Measurements from ENCODE around the gene SLC10A4. TPM values are rescaled to one million over a fixed set of nuclear protein-coding genes. Genes with fewer than 3 reads are reported as not detected.

The SLC10A4 gene
- polyA plus RNA-seq, 2 of the 4 experiments (the other 2 are of a cell fraction): 5.6 to 7.6 TPM

DNA sequence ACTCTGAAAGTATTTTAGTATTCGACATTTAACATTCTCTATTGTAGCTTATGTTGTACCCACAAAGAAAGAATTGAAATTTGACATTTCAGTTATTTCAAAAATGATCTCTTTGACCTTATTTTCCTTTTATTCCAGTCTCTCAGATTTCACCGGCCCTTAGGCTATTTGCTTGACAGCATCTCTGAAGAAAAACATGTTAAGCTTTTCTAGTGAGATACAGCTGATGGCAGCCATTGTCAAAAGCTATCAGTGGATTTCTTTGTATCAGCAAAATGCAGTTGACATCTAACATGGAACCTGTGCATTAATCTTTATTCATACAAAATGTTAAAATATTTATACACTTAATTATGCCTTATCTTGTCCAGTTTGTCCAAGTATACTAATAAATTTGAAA lies 23.6 kb downstream of the SLC10A4 start:
- DNase-seq (ENCODE audit: low read depth in 1 of 2, low spot score in 1 of 2): no peak
- ChIA-PET CTCF (interaction anchor here (1.2 kb wide), 1 partner anchor 40 kb away, joined by 3 read pairs; no protein-coding TSS in a partner anchor), POLR2A (no interaction called here)
- no peak for ATAC-seq
- H3K4me2 ChIP-seq: no peak overlapping the region
- H3K9me3 ChIP-seq: no peaks in the 10 kb centered on the region
- TF ChIP-seq ZC3H11A (IDR thresholded peaks at IDR 0.05): no peak
- TF ChIP-seq, protein P1, sequence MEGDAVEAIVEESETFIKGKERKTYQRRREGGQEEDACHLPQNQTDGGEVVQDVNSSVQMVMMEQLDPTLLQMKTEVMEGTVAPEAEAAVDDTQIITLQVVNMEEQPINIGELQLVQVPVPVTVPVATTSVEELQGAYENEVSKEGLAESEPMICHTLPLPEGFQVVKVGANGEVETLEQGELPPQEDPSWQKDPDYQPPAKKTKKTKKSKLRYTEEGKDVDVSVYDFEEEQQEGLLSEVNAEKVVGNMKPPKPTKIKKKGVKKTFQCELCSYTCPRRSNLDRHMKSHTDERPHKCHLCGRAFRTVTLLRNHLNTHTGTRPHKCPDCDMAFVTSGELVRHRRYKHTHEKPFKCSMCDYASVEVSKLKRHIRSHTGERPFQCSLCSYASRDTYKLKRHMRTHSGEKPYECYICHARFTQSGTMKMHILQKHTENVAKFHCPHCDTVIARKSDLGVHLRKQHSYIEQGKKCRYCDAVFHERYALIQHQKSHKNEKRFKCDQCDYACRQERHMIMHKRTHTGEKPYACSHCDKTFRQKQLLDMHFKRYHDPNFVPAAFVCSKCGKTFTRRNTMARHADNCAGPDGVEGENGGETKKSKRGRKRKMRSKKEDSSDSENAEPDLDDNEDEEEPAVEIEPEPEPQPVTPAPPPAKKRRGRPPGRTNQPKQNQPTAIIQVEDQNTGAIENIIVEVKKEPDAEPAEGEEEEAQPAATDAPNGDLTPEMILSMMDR (IDR thresholded peaks at IDR 0.05): no peak
- no peak for TF ChIP-seq ZFP36 (IDR thresholded peaks at IDR 0.05; ENCODE audit: borderline replicate concordance, partially characterized antibody)
- no peak for TF ChIP-seq JUN (IDR thresholded peaks at IDR 0.05)
- TF ChIP-seq CBX2 (IDR thresholded peaks at IDR 0.05; ENCODE audit: borderline replicate concordance, low read depth): no peak
- TF ChIP-seq, protein P2, sequence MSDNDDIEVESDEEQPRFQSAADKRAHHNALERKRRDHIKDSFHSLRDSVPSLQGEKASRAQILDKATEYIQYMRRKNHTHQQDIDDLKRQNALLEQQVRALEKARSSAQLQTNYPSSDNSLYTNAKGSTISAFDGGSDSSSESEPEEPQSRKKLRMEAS (IDR thresholded peaks at IDR 0.05): no peak
- TF ChIP-seq RCOR1 (IDR thresholded peaks at IDR 0.05; ENCODE audit: low read depth, low read length): no peak
- TF ChIP-seq, protein P3, sequence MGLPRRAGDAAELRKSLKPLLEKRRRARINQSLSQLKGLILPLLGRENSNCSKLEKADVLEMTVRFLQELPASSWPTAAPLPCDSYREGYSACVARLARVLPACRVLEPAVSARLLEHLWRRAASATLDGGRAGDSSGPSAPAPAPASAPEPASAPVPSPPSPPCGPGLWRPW (IDR thresholded peaks at IDR 0.05): no peak
- no peak for TF ChIP-seq CEBPB (IDR thresholded peaks at IDR 0.05)
- no peak for TF ChIP-seq EP300 (IDR thresholded peaks at IDR 0.05)
- TF ChIP-seq HOXA7 (CRISPR knock-in tag; IDR thresholded peaks at IDR 0.05): no peak
- no peak for TF ChIP-seq POLR2AphosphoS2 (conservative IDR thresholded peaks at IDR 0.05; ENCODE audit: low read length)
- no peak for TF ChIP-seq ESRRA (IDR thresholded peaks at IDR 0.05; ENCODE audit: borderline replicate concordance, low read length)
- no peak for TF ChIP-seq SMC3 (IDR thresholded peaks at IDR 0.05)
- no peak for TF ChIP-seq KDM1A (IDR thresholded peaks at IDR 0.05; ENCODE audit: low read depth)
- TF ChIP-seq RFX5 (IDR thresholded peaks at IDR 0.05): no peak
- TF ChIP-seq ZNF302 (CRISPR knock-in tag; IDR thresholded peaks at IDR 0.05): no peak
- TF ChIP-seq KDM5A (IDR thresholded peaks at IDR 0.05): no peak
- TF ChIP-seq TP53 (CRISPR knock-in tag; IDR thresholded peaks at IDR 0.05): no peak
- TF ChIP-seq, protein P4, sequence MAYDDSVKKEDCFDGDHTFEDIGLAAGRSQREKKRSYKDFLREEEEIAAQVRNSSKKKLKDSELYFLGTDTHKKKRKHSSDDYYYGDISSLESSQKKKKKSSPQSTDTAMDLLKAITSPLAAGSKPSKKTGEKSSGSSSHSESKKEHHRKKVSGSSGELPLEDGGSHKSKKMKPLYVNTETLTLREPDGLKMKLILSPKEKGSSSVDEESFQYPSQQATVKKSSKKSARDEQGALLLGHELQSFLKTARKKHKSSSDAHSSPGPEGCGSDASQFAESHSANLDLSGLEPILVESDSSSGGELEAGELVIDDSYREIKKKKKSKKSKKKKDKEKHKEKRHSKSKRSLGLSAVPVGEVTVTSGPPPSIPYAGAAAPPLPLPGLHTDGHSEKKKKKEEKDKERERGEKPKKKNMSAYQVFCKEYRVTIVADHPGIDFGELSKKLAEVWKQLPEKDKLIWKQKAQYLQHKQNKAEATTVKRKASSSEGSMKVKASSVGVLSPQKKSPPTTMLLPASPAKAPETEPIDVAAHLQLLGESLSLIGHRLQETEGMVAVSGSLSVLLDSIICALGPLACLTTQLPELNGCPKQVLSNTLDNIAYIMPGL (CRISPR knock-in tag; IDR thresholded peaks at IDR 0.05; ENCODE audit: borderline replicate concordance): no peak
- 88% methylated on average over 2 of the region's 2 CpGs for WGBS (ENCODE audit: missing lambda C conversion rate)
- no peak overlapping the region for H3K27ac ChIP-seq
- H3K4me1 ChIP-seq: peaks cover 16% of the 10 kb centered on the region
- H3K4me3 ChIP-seq: no peak overlapping the region
- no peak for FAIRE-seq

DNA sequence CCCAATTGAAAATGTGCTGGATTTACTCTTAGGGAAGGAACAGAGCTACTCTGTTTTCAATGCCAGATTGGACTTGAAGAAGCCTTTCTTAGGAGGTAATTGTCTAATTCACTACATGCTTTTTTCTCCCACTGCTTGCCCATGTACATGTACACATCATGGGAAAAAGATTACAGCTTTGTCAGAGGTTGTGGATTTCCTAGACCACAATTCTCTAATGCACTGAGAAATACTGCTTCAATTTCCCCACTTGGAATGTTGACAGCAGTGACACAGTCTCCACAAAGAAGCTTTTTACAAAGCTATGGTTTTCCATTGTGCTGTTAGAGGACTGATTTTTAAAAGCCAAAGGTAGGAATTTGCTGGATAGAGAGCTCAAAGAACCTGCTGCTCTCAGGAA lies 26.4 kb downstream of the SLC10A4 start:
- ATAC-seq (no peak), DNase-seq (ENCODE audit: low read depth in 1 of 2, low spot score in 1 of 2) (no peak), FAIRE-seq (no peak)
- POLR2A ChIA-PET: no interaction called here
- TF ChIP-seq, protein P1 (IDR thresholded peaks at IDR 0.05): no peak
- no peak for TF ChIP-seq TP53 (CRISPR knock-in tag; IDR thresholded peaks at IDR 0.05)
- no peak for TF ChIP-seq RCOR1 (IDR thresholded peaks at IDR 0.05; ENCODE audit: low read depth, low read length)
- no peak for TF ChIP-seq EHMT2 (IDR thresholded peaks at IDR 0.05; ENCODE audit: low read depth)
- no peak for TF ChIP-seq CBX8 (IDR thresholded peaks at IDR 0.05)
- TF ChIP-seq CHD2 (IDR thresholded peaks at IDR 0.05; ENCODE audit: low read length, partially characterized antibody): no peak
- no peak for TF ChIP-seq JUN (IDR thresholded peaks at IDR 0.05)
- TF ChIP-seq HDAC2 (IDR thresholded peaks at IDR 0.05): no peak
- TF ChIP-seq, protein P2 (IDR thresholded peaks at IDR 0.05): no peak
- no peak for TF ChIP-seq HOXB5 (CRISPR knock-in tag; IDR thresholded peaks at IDR 0.05)
- TF ChIP-seq JUNB (IDR thresholded peaks at IDR 0.05): no peak
- no peak for TF ChIP-seq TFCP2L1 (CRISPR knock-in tag; IDR thresholded peaks at IDR 0.05)
- TF ChIP-seq CHD4 (IDR thresholded peaks at IDR 0.05; ENCODE audit: borderline replicate concordance): no peak
- Histone ChIP-seq H3K4me1 (peaks cover 6% of the 10 kb centered on the region), H3K27ac (no peak overlapping the region), H3K4me3 (no peak overlapping the region), H3K4me2 (no peak overlapping the region), H3K9me3 (no peaks in the 10 kb centered on the region)
- CTCF ChIA-PET: no interaction called here
